HG02840 (cell line): ENCODE data around the gene KIAA0825.
"Not testable (repeated sequence)": the region's sequence is repeated elsewhere in the genome, so short reads cannot be mapped to it uniquely, and the experiment has no call there.

Source experiments
- ATAC-seq: cut with Tn5 transposase; IDR thresholded peaks from one replicate; pipeline ENCODE4 v1.9.1; 2021; ENCODE audit warnings: mild to moderate bottlenecking, moderate library complexity, moderate number of reproducible peaks; ENCODE audit not compliant: unreplicated experiment, low FRiP score

KIAA0825 gene

DNA sequence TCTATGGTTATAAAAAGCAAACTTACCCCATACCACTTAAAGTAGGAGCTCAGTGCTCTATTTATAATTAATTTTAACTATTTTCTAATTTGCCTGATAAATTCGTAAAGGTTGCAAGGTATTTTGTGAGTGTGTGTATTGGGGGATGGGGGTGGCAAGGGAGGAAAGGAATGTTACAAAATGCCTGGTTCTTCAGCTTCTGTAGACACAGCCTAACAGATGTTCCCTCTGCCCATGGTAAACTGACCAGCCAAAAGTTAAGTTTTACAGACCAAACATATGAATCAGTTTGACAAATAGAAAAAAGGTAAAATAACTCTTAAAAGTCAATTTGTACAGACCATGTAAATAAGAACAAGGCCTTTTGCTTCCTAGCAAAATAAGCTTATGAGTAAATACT lies 232.6 kb downstream of the KIAA0825 start:
- no peak for ATAC-seq

DNA sequence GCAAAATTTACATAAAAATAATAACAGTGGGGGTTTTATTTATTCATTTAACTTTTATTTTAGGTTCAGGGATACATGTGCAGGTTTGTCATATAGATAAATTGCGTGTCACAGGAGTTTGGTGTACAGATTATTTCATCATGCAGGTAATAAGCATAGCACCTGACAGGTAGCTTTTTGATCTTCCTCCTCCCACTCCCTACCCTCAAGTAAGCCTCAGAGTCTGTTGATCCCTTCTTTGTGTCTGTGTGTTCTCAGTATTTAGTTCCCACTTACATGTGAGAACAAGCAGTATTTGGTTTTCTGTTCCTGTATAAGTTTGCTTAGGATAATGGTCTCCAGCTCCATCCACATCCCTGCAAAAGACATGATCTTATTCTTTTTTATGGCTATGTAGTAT lies 240.3 kb downstream of the KIAA0825 start:
- no peak for ATAC-seq

DNA sequence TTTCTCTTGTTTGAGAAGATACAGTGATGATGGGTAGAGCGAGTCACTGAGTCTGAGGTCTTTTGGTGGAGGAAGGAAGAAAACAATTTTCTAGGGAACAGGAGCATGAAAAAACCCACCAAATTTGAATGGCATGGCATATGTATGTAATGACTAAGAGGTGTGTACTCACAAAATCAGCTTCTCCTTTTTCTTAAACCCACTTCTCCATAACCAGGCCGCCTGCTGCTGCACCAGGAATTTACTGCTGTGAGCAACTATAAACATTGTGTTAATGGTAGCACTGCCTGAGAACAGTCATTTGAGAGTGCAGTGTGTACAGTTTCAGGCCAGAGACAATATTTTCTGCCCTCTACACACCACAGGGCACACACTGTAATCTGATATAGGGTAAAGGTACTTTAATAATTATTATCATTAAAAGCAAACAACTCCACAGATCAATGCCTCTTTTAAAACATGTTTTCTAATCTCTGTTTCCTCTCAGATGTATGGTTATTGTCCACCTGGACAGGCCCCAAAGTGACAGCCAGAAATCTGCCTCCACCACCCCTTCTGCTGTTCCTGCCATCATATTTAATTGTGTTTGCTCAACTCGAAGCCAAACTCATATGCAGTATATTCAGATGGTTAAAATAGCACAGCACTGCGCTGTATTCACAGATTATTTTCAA lies 241.6 kb downstream of the KIAA0825 start:
- no peak for ATAC-seq

GRCh38 chr5:94375801-94376200 lies 242.6 kb downstream of the KIAA0825 start:
- ATAC-seq = no peak

DNA sequence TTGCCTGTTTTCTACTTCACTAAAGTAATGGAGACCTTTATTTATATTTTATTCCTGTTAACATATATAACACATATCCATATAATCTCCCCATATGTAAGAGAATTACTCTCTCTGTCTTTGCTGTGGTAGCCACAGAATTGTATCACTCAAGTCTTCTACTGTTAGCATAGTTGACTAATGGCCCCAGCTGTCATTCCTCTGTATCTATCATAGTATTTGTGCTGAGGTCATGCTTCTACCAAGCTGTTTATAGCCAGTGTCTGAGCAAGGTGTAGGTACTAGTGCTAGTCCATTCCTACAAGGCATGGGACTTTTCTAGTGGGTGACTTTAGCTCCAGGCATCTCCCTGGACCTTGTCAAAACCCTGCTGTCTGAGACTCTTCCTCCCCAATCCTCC lies 244.1 kb downstream of the KIAA0825 start:
- ATAC-seq = no peak

DNA sequence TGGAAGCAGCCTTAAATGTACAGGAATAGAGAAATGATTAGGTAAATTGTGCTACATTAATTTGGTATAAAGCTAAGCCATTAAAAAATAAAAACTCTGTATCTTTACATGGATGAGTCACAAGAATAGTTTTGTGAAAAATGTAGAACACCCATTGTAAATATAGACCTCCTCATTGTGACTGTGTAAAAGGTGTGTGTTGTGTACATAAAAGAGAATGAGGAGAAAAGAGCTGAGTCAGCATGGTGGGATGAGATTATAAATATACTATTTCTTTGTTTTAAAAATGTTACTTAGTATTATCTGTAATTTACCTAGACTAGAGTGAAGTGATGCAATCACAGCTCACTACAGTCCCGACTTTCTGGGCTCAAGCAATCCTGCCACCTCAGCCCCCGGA lies 250.5 kb downstream of the KIAA0825 start:
- ATAC-seq = no peak

- no peak for ATAC-seq
Observed at GRCh38 chr5:94366811-94367210, 251.6 kb downstream of the KIAA0825 start.

DNA sequence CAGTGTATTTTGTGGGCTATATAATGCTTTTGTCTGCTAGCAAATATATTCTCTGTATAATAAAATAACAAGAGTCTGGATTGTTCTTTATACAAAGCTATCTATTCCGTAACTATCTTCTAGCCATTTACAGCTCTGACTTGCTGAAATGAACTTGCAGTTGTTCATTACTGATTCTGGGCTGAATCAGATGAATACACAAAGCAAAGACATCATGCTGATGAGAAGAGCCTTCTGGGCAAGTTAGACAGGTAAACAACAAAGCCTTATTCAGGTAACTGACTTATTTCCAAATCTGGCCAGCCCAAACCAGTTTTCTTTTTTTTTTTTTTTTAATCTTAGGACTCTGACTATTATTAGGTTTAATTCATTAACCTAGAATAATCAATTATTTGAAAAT lies 255.5 kb downstream of the KIAA0825 start:
- ATAC-seq = no peak

DNA sequence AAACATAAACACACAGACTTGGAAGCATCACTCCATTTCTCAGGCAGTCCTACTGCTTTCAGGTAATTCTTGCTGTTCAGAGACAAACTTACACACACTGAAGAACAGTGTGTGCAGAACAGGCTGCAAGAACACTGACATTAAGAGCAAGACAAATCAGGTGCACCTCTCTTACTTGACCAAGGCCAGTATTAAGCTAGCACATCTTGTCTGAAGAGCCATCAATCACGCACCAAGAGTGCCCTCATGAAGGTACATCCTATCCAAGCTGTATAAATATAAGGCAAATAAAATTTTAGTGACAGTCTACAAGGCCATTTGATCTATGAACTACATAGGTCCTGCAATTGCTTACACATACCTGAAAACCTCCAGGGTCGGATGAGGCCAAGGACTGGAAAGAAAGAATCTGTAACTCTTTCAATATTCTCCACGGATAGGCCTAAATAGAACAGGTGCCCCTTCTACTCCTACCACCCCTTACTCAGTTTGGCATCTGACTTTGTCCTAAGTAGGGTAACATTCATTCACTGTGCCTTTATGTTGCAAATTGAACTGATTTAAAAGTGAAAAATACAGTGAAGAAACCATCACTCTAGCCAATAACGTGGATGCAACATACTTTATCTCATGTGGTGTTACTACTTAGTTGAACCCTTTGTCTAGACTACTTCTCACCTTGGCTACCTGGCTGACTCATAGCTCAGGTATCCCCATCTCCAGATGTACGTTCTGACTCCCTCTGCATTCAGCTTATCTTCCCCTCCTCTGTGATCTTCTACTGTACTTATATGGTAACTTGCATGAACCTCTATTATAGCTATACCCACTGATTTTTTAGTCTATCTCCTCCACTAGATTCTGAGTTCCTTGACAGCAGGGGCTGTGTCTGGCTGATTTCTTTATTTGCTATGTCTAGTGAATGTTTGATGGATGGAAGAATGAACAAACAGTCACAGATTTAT lies 256.3 kb downstream of the KIAA0825 start:
- ATAC-seq = no peak

DNA sequence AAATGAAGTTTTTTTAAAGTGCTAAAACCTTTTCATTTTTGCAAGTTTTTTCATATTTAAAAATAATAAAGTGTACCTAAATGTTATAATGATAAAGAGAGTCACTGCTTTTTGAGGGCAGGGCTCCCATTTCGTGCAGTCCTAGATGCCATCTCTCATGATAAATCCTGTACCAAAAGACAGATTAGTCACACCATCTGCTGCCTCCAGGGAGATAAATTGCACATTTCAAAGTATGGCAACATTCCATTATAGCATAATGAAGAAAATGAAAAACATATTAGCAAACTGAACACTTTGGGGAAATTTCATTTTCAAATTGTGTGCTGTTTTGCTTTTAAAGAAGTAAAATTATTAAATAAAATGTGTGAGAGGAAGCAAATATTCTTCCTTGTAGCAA lies 257.2 kb downstream of the KIAA0825 start:
- ATAC-seq = no peak

DNA sequence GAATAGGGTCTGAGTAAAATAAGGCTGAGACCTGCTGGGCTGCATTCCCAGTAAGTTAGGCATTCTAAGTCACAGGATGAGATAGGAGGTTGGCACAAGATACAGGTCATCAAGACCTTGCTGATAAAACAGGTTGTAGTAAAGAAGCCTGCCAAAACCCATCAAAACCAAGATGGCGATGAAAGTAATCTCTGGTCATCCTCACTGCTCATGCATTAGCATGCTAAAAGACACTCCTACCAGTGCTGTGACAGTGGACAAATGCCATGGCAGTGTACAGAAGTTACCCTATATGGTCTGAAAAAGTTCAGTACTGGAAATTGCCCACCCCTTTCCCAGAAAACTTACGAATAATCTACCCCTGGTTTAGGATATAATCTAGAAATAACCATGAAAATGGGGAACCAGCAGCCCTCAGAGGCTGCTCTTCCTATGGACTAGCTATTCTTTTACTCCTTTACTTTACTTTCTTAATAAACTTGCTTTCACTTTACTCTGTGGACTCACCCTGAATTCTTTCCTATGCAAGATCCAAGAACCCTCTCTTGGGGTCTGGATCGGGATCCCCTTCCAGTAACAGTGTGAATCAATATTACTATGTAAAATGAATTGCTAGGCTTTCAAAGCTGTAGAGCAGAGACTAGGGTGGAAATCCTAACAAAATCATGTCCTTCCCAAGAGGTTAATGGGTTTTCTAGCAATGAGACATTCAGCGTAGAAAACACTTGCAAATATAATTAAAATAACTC lies 257.8 kb downstream of the KIAA0825 start:
- ATAC-seq = no peak

DNA sequence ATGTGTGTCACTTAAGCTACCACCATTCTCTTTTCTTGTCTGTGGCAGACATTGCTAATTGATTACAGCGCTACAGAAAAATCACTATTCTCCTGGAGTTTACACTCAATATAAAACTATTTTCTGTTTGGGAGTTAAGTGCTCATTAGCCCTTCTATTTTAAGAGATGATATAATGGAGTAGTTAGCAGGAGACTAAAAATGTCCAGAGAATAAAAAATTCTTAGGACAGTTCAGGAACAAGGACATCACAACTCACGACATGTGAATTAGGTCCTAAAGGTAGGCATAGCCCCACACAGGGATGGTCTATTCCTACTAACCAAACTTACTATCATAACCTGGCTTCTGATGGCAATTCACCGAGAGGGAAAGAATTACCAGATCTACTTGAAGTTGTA lies 258.5 kb downstream of the KIAA0825 start:
- no peak for ATAC-seq

DNA sequence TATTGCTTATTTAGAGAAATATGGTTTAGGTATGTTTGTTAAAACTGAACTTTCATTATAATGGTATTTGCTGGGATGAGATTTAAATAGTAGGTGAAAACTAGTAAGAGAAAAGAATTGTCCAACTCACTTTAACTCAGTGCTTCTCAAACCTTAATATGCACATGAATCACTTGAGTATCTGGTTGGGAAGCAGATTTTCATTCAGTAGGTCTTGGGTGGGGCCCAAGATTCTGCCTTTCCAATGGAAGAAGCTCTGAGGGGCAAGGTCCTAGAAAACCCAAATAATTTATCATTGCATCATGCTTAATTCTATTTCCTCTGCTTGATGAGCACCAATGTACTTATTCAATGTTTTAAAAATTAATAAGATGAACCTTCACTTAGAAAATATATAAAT lies 262.6 kb downstream of the KIAA0825 start:
- no peak for ATAC-seq

GRCh38 chr5:94354837-94355485 lies 263.4 kb downstream of the KIAA0825 start:
- ATAC-seq = not testable (repeated sequence)

DNA sequence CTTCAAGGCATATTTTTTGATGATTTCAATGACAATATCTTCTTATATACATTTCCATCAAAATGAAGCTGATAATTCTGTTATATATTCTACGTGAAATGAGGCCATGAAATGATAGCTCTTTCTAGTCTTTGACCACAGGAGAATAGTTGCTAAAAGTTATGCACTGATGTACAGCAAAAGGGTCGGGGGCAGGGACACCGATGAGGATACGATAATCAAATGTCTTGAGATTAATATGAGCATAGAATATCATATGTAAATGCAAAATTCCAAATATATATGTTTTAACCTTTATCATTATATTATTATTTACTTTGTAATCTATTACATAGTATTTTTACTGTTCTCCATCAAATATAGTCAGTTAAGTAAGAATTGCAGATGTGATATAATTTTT lies 264.8 kb downstream of the KIAA0825 start:
- no peak for ATAC-seq

DNA sequence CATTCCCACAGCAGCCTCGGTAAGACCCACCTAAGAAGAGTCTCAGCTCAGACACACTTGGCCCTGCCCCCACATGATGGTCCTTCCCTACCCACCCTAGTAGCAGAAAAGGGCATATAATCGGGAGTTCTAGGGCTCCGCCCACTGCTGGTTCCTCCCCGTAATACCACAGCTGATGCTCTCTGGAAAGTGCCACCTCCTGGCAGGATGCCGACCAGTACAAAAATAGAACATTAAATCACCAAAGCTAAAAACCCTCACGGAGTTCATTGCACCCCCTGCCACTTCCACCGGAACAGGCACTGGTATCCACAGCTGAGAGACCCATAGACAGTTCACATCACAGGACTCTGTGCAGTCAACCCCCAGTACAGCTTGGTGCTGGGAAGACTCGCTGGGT lies 271.3 kb downstream of the KIAA0825 start:
- ATAC-seq = no peak

DNA sequence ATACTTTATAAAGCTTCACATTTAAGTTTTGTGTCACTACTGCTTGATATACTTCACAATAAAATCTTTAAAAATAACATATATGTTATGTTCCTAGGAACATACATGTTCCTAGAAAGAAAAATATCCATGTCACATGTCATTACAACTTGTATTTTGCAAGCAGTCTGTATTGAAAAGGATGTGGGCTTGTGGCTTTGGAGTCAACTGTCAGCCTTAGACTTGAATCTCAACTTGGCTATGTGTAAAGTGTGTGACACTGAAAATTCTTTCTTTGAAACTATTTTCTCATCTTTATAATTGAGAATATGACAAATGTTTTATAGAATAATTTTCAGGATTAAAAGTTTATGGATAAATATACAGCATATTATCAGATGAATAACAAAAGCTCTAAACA lies 273.1 kb downstream of the KIAA0825 start:
- ATAC-seq = no peak

GRCh38 chr5:94337617-94338016 lies 280.8 kb downstream of the KIAA0825 start:
- no peak for ATAC-seq

GRCh38 chr5:94335936-94336335 lies 282.5 kb downstream of the KIAA0825 start:
- no peak for ATAC-seq

DNA sequence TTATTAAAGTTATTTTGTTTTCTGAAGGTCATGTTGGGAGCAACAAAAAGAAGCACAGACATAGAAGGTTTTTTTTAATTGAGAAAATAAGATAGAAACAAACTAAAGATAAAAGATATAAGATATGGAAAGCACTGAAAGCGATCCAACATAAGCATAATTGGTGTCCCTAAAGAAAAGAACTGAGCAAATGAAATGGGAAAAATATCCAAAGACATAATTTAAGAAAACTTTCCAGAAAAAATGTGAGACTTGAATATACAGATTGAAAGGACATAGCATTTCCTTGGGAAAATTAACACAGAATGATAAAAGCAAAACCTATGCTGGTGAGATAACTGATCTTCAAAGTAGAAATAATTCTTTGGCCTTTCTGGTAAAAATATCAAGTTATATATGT lies 289.3 kb downstream of the KIAA0825 start:
- ATAC-seq = no peak

DNA sequence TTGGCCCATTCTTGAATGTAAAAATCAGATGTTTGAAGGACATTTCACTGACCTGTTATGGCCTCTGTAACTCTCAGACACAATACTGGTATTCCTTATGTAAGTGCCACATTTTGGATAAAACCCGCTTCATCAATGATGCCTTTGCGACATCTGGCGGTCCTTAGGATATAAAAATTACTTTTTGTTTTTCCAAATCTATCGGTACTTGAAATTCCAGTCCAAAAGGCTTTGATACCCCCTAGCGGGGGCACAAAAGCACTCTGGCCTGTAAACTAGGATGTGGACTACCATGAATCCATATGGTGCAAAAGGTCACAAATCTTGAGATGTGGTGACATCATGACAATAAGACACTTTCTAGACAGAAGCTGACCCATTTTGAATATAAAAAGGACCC lies 291.8 kb downstream of the KIAA0825 start:
- no peak for ATAC-seq
